ENCODE results near the gene PKDCC.

GRCh38 chr2:42055573-42056514 lies 8.0 kb downstream of the PKDCC start:
- TF ChIP-seq FOXA1 (IDR thresholded peaks at IDR 0.05) (no peak), SP1 (IDR thresholded peaks at IDR 0.05) (no peak), NFRKB (IDR thresholded peaks at IDR 0.05) (no peak), ELF4 (IDR thresholded peaks at IDR 0.05) (no peak), FOXM1 (IDR thresholded peaks at IDR 0.05; ENCODE audit: borderline replicate concordance) (no peak), BHLHE40 (IDR thresholded peaks at IDR 0.05; ENCODE audit: borderline replicate concordance) (no peak)
- TF ChIP-seq, protein P1, sequence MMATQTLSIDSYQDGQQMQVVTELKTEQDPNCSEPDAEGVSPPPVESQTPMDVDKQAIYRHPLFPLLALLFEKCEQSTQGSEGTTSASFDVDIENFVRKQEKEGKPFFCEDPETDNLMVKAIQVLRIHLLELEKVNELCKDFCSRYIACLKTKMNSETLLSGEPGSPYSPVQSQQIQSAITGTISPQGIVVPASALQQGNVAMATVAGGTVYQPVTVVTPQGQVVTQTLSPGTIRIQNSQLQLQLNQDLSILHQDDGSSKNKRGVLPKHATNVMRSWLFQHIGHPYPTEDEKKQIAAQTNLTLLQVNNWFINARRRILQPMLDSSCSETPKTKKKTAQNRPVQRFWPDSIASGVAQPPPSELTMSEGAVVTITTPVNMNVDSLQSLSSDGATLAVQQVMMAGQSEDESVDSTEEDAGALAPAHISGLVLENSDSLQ (IDR thresholded peaks at IDR 0.05), result peak; percentile 87

Data from HEK293T (cell line).